ENCODE results near the gene KCNMA1.

GRCh38 chr10:77513781-77514331 lies 123.8 kb downstream of the KCNMA1 start:
- TF ChIP-seq, protein P1, sequence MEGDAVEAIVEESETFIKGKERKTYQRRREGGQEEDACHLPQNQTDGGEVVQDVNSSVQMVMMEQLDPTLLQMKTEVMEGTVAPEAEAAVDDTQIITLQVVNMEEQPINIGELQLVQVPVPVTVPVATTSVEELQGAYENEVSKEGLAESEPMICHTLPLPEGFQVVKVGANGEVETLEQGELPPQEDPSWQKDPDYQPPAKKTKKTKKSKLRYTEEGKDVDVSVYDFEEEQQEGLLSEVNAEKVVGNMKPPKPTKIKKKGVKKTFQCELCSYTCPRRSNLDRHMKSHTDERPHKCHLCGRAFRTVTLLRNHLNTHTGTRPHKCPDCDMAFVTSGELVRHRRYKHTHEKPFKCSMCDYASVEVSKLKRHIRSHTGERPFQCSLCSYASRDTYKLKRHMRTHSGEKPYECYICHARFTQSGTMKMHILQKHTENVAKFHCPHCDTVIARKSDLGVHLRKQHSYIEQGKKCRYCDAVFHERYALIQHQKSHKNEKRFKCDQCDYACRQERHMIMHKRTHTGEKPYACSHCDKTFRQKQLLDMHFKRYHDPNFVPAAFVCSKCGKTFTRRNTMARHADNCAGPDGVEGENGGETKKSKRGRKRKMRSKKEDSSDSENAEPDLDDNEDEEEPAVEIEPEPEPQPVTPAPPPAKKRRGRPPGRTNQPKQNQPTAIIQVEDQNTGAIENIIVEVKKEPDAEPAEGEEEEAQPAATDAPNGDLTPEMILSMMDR (IDR thresholded peaks at IDR 0.05; ENCODE audit: poor library complexity, severe bottlenecking): no peak
- no peak for TF ChIP-seq SMC3 (conservative IDR thresholded peaks at IDR 0.05; ENCODE audit: poor library complexity)

Data from neural cell (in vitro differentiated cells).